ENCODE data around the gene WHAMM.

WHAMM gene

GRCh38 chr15:82870727-82871320 is 61.4 kb downstream of the WHAMM start:
- no peak overlapping the region for H2AFZ ChIP-seq (ENCODE audit: low read depth, low read length, severe bottlenecking)
- H4K20me1 ChIP-seq (ENCODE audit: low read depth, low read length): no peaks in the 10 kb centered on the region
- H3F3A ChIP-seq (ENCODE audit: insufficient read depth): no peaks in the 10 kb centered on the region
- H3K79me2 ChIP-seq (ENCODE audit: insufficient read depth, low read length): no peaks in the 10 kb centered on the region
- no peak overlapping the region for H3K9ac ChIP-seq (ENCODE audit: low read length)
- no peak overlapping the region for H3K4me3 ChIP-seq (ENCODE audit: insufficient read depth, low read length, poor library complexity, severe bottlenecking)
- no peak overlapping the region for H3K27ac ChIP-seq (ENCODE audit: low read depth, low read length)
- no peaks in the 10 kb centered on the region for H3K27me3 ChIP-seq (ENCODE audit: low read length)
- H3K36me3 ChIP-seq (ENCODE audit: low read length): no peaks in the 10 kb centered on the region
- no peak overlapping the region for H3K4me2 ChIP-seq (ENCODE audit: low read depth, low read length, poor library complexity, severe bottlenecking)
- H3K9me3 ChIP-seq (ENCODE audit: insufficient read depth, low read length): no peaks in the 10 kb centered on the region
- TF ChIP-seq CTCF (IDR thresholded peaks at IDR 0.05; ENCODE audit: insufficient read depth, low read length, poor library complexity, severe bottlenecking) (no peak), EZH2phosphoT487 (conservative IDR thresholded peaks at IDR 0.05; ENCODE audit: low read length) (no peak)
- H3K9me2 ChIP-seq (replicated peaks; ENCODE audit: insufficient read depth, low read length): no peaks in the 10 kb centered on the region

- Histone ChIP-seq H3K27ac (ENCODE audit: low read depth, low read length) (no peak overlapping the region), H3F3A (ENCODE audit: insufficient read depth) (no peaks in the 10 kb centered on the region), H3K36me3 (ENCODE audit: low read length) (no peaks in the 10 kb centered on the region), H3K27me3 (ENCODE audit: low read length) (no peaks in the 10 kb centered on the region), H3K9me2 (replicated peaks; ENCODE audit: insufficient read depth, low read length) (no peaks in the 10 kb centered on the region), H4K20me1 (ENCODE audit: low read depth, low read length) (no peaks in the 10 kb centered on the region), H2AFZ (ENCODE audit: low read depth, low read length, severe bottlenecking) (no peak overlapping the region), H3K79me2 (ENCODE audit: insufficient read depth, low read length) (no peaks in the 10 kb centered on the region), H3K4me2 (ENCODE audit: low read depth, low read length, poor library complexity, severe bottlenecking) (no peak overlapping the region), H3K9ac (ENCODE audit: low read length) (no peak overlapping the region), H3K9me3 (ENCODE audit: insufficient read depth, low read length) (no peaks in the 10 kb centered on the region), H3K4me3 (ENCODE audit: insufficient read depth, low read length, poor library complexity, severe bottlenecking) (no peak overlapping the region)
- no peak for TF ChIP-seq CTCF (IDR thresholded peaks at IDR 0.05; ENCODE audit: insufficient read depth, low read length, poor library complexity, severe bottlenecking)
These were observed 61.9 kb downstream of the WHAMM start for GRCh38 chr15:82871358-82871757.

GRCh38 chr15:82871832-82872484 is 62.5 kb downstream of the WHAMM start:
- Histone ChIP-seq H2AFZ (ENCODE audit: low read depth, low read length, severe bottlenecking) (no peak overlapping the region), H4K20me1 (ENCODE audit: low read depth, low read length) (no peaks in the 10 kb centered on the region), H3K9me2 (replicated peaks; ENCODE audit: insufficient read depth, low read length) (no peaks in the 10 kb centered on the region), H3K4me3 (ENCODE audit: insufficient read depth, low read length, poor library complexity, severe bottlenecking) (no peak overlapping the region), H3K36me3 (ENCODE audit: low read length) (no peaks in the 10 kb centered on the region), H3K4me2 (ENCODE audit: low read depth, low read length, poor library complexity, severe bottlenecking) (no peak overlapping the region), H3K27ac (ENCODE audit: low read depth, low read length) (no peak overlapping the region), H3K9ac (ENCODE audit: low read length) (no peak overlapping the region), H3K79me2 (ENCODE audit: insufficient read depth, low read length) (no peaks in the 10 kb centered on the region), H3K27me3 (ENCODE audit: low read length) (no peaks in the 10 kb centered on the region), H3F3A (ENCODE audit: insufficient read depth) (no peaks in the 10 kb centered on the region), H3K9me3 (ENCODE audit: insufficient read depth, low read length) (no peaks in the 10 kb centered on the region)
- TF ChIP-seq EZH2phosphoT487 (conservative IDR thresholded peaks at IDR 0.05; ENCODE audit: low read length): no peak
- no peak for TF ChIP-seq CTCF (IDR thresholded peaks at IDR 0.05; ENCODE audit: insufficient read depth, low read length, poor library complexity, severe bottlenecking)
